ENCODE results near the gene HLA-DRB5. TPM values are rescaled to one million over a fixed set of nuclear protein-coding genes. Genes with fewer than 3 reads are reported as not detected.
"Not testable (repeated sequence)": the region's sequence is repeated elsewhere in the genome, so short reads cannot be mapped to it uniquely, and the experiment has no call there.

The HLA-DRB5 gene
- total RNA-seq, 1 donor from 2014 or later = 0.20 TPM

GRCh38 chr6:32501016-32501415 lies 29.1 kb downstream of the HLA-DRB5 start:
- DNase-seq (ENCODE audit: low read depth) = no peak

GRCh38 chr6:32492351-32492750 lies 37.7 kb downstream of the HLA-DRB5 start:
- DNase-seq (ENCODE audit: low read depth) = no peak

GRCh38 chr6:32491700-32492099 lies 38.4 kb downstream of the HLA-DRB5 start:
- no peak for DNase-seq (ENCODE audit: low read depth)

- DNase-seq (ENCODE audit: low read depth) = no peak
Measured at GRCh38 chr6:32488083-32488482, 42.0 kb downstream of the HLA-DRB5 start.

- DNase-seq (ENCODE audit: low read depth) = no peak
Measured at GRCh38 chr6:32484614-32484998, 45.5 kb downstream of the HLA-DRB5 start.

GRCh38 chr6:32483968-32484613 lies 46.0 kb downstream of the HLA-DRB5 start:
- no peak for DNase-seq (ENCODE audit: low read depth)

- no peak for DNase-seq (ENCODE audit: low read depth)
Measured at GRCh38 chr6:32475392-32476206, 54.5 kb downstream of the HLA-DRB5 start.

- DNase-seq (ENCODE audit: low read depth) = not testable (repeated sequence)
Measured at GRCh38 chr6:32473376-32474348, 56.4 kb downstream of the HLA-DRB5 start.

GRCh38 chr6:32472781-32473375 lies 57.2 kb downstream of the HLA-DRB5 start:
- DNase-seq (ENCODE audit: low read depth) = no peak

- DNase-seq (ENCODE audit: low read depth) = not testable (repeated sequence)
Measured at GRCh38 chr6:32467743-32468503, 62.2 kb downstream of the HLA-DRB5 start.

Other genes with a start within 250 kb of the HLA-DRB5 start
- gene TSBP1, start 158.4 kb downstream of the HLA-DRB5 start, total RNA-seq = not detected in 2 replicates
- not detected in 2 replicates for gene BTNL2, start 123.1 kb downstream of the HLA-DRB5 start, total RNA-seq
- gene HLA-DRA, start 90.4 kb downstream of the HLA-DRB5 start, total RNA-seq = 0.52 and 0.70 TPM in 2 replicates
- gene HLA-DRB1, start 59.6 kb upstream of the HLA-DRB5 start, total RNA-seq = 0.99 and 18.2 TPM in 2 replicates
- gene HLA-DQA1, start 107.1 kb upstream of the HLA-DRB5 start, total RNA-seq = 1.9 TPM in 1 of 2 replicates, not detected in the other
- gene HLA-DQB1, start 136.4 kb upstream of the HLA-DRB5 start, total RNA-seq = 1.8 and 28.0 TPM in 2 replicates
- not detected in 2 replicates for gene HLA-DQA2, start 211.1 kb upstream of the HLA-DRB5 start, total RNA-seq
- not detected in 2 replicates for gene HLA-DQB2, start 233.2 kb upstream of the HLA-DRB5 start, total RNA-seq